Stimulated activated CD4-positive, alpha-beta T cell treated with anti-CD3 and anti-CD28 coated beads, TNF-alpha, amount 100 ng/mL, for 24 hours (primary cell): ENCODE measurements around the gene FRMD4A.

Experiments used
- DNase-seq, 3 experiments: peaks; one replicate each; pipeline ENCODE4 v3.0.0-alpha.2; 2020; ENCODE audit warnings: low read depth in 3 of 3

The FRMD4A gene

GRCh38 chr10:14340051-14340744, 9.5 kb upstream of the FRMD4A start:
- DNase-seq: no peak

DNA sequence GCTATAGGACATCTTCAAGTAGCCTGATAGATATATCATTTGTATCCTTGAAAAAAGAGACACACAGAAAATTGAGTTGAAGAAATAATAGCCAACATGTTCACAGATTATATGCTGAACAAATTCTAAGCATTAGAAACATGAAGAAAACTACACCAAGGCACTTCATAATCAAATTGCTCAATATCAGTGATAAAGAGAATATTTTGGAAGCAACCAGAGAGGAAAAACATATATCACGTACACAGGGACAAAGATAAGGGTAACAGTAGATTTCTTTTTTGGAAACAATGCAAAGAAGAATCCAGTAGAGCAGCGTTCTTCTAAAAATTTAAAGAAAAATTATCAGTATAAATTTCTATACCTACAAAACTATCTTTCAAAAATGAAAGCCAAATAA, 6.0 kb upstream of the FRMD4A start:
- DNase-seq: no peak

DNA sequence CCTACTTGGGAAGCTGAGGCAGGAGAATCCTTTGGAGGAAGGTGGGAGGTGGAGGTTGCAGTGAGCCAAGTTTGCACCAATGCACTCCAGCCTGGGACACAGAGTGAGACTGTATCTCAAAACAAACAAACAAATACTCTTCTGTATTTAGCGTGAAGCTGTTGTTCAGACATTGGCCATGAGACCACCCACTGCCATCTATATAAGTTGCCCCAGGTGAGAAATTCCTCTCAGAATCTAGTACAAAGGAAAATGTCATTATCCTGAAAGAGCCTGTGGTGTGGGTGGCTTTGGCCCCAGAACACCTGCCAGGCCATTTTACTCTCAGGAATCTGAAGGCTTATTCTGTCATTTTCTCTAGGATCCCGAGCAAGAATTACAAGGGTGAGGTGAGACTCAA, 4.0 kb upstream of the FRMD4A start:
- DNase-seq: no peak

DNA sequence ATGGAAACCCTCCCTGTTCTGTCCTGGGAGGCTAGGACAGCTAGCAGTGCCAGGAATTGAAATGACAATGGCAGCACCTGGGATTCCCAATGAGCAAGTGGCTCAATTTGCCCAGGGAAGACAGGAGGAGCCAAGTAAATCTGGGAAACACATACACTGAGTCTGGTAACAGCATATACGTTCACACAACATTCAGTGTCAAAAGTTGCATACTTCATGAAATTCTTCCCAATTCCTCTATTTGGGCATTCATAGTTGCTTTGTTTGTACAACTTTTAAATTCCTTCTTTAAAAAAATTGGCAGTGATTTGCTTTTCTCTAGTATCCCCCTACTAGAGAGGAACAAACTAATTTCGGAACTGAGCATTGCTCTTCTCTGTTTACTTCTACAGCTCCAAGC, 2.9 kb upstream of the FRMD4A start:
- DNase-seq: no peak

DNA sequence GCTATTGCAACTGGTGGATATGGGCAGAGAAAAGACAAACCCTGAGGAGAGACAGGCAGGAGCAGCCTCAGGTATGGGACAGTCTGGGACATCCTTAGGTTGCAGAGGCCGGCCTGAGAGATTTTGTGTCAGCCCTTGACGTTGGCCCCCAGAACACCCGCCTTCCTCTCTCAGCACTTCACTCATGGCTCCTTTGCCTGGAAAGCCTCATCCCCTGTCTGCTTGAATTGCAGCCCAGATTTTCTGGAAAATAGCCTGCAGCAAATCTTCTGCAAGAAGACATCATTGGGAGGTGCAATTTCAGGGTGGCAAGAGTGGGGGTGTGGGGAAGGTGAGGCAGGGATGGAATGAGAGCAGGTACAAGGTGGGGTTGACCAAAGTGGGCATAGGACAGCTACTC, 2.2 kb upstream of the FRMD4A start:
- no peak for DNase-seq

DNA sequence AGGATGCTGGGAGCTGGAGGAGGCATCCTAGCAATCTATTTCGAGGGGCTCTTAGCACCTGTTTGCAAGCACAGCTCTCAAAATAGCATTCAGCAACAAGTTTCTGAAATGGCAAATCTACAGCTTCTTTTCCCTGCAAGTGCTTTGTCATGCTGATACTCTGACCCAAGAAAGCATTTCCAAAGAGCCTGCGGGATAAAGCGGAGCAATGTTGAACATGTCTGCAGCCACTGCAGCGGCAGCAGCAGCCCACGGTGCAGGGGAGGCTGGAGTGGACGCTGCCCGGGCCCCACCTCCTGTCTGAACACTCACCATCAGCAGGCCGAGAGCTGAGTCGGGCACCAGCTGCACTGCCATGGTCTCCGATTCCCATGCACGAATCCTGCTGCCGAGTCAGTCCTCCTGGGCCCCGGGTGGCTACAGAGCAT, 964 bp downstream of the FRMD4A start:
- no peak for DNase-seq

GRCh38 chr10:14328881-14329672, 1.6 kb downstream of the FRMD4A start:
- DNase-seq: no peak

- no peak for DNase-seq
Observed at GRCh38 chr10:14327527-14327926, 3.2 kb downstream of the FRMD4A start.

DNA sequence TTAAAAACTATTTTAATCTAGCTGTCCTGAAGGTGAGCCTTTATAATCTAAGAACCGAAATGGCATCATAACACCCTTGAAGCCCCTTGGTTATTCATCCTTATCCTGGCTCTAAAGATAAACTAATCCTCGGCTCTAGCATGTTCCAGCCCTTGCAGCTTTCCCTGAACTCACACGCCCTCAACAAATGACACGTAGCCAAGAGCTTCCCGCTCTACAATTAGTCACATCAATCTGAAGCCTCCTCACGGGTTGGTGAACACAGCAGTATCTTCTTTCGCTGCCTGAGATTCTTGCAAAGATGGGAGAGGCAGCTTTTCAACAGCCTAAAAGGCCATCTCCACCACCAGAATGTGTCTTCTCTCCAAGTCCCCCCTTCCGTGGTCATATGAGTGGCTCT, 4.1 kb downstream of the FRMD4A start:
- no peak for DNase-seq

- DNase-seq: peak; percentile 25 to 65 (median 38)
Observed at GRCh38 chr10:14325325-14325955, 5.3 kb downstream of the FRMD4A start.

DNA sequence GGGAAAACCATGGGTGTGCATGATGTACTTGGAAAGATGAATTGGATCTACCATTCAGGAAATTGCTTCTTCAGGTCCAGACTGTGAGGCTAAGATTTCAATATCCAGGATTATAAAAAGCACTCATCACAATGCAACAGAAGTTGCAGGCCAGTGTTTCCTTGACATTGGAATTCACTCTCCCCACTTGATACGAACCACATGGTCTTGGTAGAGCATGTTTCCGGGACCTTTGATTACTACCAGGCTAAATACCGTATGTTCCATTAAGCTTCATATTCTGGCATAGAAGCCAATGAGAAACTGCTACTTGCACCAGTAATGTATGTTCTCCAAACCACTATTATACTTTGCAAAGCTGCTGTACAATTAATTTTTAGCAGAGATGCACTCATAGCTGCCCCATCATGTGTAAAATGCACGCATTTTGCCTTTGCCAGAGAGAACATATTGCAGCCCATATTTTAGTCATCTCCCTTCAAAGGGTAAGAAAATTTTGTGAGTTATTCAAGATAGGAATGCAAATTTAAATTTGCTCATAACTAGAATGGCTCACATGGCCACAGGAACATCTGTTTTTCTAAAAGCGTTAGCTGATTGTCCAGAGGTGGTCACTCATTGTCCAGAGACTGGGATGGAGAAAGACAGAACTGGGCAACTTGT, 8.1 kb downstream of the FRMD4A start:
- DNase-seq: no peak

DNA sequence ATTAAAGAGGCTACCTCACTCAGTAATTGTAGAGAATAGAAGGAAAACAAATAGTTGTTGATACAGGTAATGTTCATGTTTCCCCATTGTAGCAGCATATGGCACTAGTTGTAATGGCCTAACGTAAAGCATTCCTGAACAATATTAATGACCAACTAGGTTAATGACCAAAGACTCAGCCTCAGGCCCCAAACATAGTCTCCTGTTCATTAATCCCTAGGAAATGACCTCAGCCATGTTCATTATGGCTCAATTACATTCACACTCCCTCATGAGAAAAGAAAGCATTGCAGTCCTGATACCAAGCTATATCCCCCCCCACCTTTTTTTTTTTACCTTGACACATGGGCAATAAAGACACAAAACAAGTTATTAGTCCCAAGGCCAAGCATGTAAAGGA, 12.7 kb downstream of the FRMD4A start:
- DNase-seq: no peak

DNA sequence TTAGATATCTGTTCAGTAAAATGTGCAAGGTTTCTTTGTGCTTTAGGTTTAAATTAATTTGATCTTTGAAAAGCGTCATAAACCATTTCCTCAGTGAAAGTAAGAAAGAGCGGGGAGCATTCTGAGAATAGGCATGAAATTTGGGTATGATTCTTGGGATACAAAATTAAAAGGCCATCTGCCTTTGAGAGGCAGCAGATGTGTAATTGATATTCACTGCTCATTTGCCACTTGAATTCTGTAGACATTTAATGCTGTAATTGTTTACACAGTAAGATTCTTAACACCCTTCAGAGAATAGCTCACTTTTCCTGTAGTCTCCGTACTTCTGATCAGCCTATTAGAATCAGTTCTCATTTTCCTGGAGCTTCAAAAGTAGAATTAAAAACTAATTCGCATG, 18.7 kb downstream of the FRMD4A start:
- DNase-seq: no peak

GRCh38 chr10:14311206-14311957, 19.3 kb downstream of the FRMD4A start:
- DNase-seq: no peak

GRCh38 chr10:14309593-14309992, 21.1 kb downstream of the FRMD4A start:
- no peak for DNase-seq

GRCh38 chr10:14306190-14306589, 24.5 kb downstream of the FRMD4A start:
- no peak for DNase-seq

DNA sequence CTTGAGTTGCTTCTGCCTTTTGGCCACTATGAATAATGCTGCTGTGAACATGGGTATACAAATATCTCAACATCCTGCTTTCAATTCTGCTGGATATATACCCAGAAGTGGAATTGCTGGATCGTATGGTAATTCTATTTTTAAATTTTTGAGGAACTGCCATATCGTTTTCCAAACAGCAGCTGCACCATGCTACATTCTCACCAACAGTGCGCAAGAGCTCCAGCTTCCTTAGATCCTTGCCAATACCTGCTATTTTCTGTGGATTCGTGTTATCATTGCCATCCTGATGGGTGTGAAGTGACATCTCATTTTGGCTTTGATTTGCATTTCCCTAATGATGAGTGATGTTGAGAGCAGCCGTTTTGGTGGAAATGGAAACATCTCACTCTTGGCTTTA, 26.7 kb downstream of the FRMD4A start:
- DNase-seq: no peak

DNA sequence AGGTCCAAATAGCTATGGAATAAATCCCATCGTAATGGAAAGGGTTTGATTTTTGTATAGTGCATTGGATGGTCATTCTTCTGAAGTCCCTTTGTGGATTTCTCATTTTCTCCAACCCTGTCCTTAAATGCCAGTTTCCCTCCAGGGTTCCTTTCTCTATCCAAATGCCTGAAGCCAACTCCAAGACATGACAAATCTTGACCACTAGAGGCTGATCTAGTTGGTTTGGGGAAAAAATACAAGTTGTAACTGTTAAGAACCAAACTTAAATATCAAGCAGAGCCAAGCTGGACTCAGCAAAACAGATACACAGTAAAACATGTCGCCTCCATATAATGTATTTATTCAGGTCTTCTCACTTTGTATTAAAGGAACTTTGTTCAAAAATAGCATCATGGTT, 28.7 kb downstream of the FRMD4A start:
- DNase-seq: no peak

GRCh38 chr10:14299556-14299955, 31.2 kb downstream of the FRMD4A start:
- DNase-seq: no peak

- no peak for DNase-seq
Observed at GRCh38 chr10:14296065-14296709, 34.5 kb downstream of the FRMD4A start.
